ENCODE measurements around the gene LYL1. TPM values are rescaled to one million over a fixed set of nuclear protein-coding genes. Genes with fewer than 3 reads are reported as not detected.
A peak's percentile ranks its signal among the peaks of the same experiment; 100 is the strongest.

LYL1 gene
- total and polyA plus RNA-seq, 2 of the 13 experiments (the other 11 are each of a cell fraction or from before 2014, with no cell fraction given), result 0.75 to 0.92 TPM

- TF ChIP-seq THAP9 (CRISPR knock-in tag; IDR thresholded peaks at IDR 0.05; ENCODE audit: borderline replicate concordance), result peak; percentile 47; the same call in 1 of the 2 replicates
- no peak for TF ChIP-seq MAZ (IDR thresholded peaks at IDR 0.05; ENCODE audit: borderline replicate concordance, low read depth, low read length)
- TF ChIP-seq MAZ (CRISPR knock-in tag; IDR thresholded peaks at IDR 0.05; ENCODE audit: low read depth), result 0 out of 2 replicates have a peak, but pooled peaks have one; percentile 31
- TF ChIP-seq PAX8 (CRISPR knock-in tag; IDR thresholded peaks at IDR 0.05; ENCODE audit: borderline replicate concordance), result no peak
- no peak for TF ChIP-seq NFRKB (IDR thresholded peaks at IDR 0.05)
Observed at GRCh38 chr19:13102666-13103580, at the start of gene LYL1 (continued).

GRCh38 chr19:13151605-13152355, 49.1 kb upstream of the LYL1 start:
- Histone ChIP-seq H4K20me1 (ENCODE audit: insufficient read depth, low read length) (peaks cover 3% of the 10 kb centered on the region; the same call in 1 of the 2 replicates), H3K27me3 (ENCODE audit: control insufficient read depth in 1 of 2, insufficient read depth in 2 of 2, low read length in 2 of 2) (no peaks in the 10 kb centered on the region; a peak in 1 of 5 replicates), H3K27ac (ENCODE audit: extremely low read length, insufficient read depth, low read length) (peak overlapping the region; percentile 95), H3K4me3 (replicated peaks in 1 of 3; ENCODE audit: insufficient read depth in 1 of 3, low read depth in 2 of 3, low read length in 3 of 3) (peak overlapping the region; percentile 92 to 97 (median 96)), H3K36me3 (replicated peaks in 1 of 2; ENCODE audit: control insufficient read depth in 1 of 2, insufficient read depth in 2 of 2, low read length in 2 of 2) (no peaks in the 10 kb centered on the region), H3K9me3 (ENCODE audit: low read length) (no peaks in the 10 kb centered on the region), H3K4me2 (ENCODE audit: low read depth, low read length) (peak overlapping the region; percentile 96), H3K9ac (ENCODE audit: insufficient read depth, low read depth, low read length) (peak overlapping the region; percentile 98), H3K4me1 (ENCODE audit: insufficient read depth, low read length) (peaks cover 41% of the 10 kb centered on the region), H2AFZ (ENCODE audit: low read length) (no peak overlapping the region), H3K79me2 (ENCODE audit: insufficient read depth, low read length) (peaks cover 49% of the 10 kb centered on the region)
- ATAC-seq (peak; percentile 52), DNase-seq (ENCODE audit: low spot score) (peak; percentile 92), FAIRE-seq (no peak)
- BruUV-seq (replicated peaks), result no TSS peak
- intact Hi-C loops (cut with micrococcal nuclease; ENCODE audit: unreplicated experiment) (loop anchor here (1.0 to 5.0 kb wide), 5 partner anchors 11 to 696 kb away; partner anchors contain the start of genes NACC1 and TRMT1), in situ Hi-C loops (cut with HindIII; ENCODE audit: extremely low pct_ligation_motif_present, low pct_unique_long_range_greater_than_20kb) (loop anchor here (5.0 kb wide), 2 partner anchors 34 to 41 kb away; partner anchors contain the start of genes NACC1 and TRMT1)
- ChIA-PET POLR2A (interaction anchor here (1.0 to 2.2 kb wide), 12 partner anchors 14 to 580 kb away, joined by 3 to 108 read pairs (median 5); partner anchors contain the start of gene NACC1), CTCF (ENCODE audit: low intra/inter-chr PET ratio, low total read pairs) (no interaction called here)
- 0% methylated on average over 3 of the region's 71 CpGs for WGBS (ENCODE audit: low lambda C conversion rate)
- TF ChIP-seq JARID2 (CRISPR knock-in tag; IDR thresholded peaks at IDR 0.05; ENCODE audit: insufficient replicate concordance) (peak; percentile 33), KAT2B (IDR thresholded peaks at IDR 0.05; ENCODE audit: borderline replicate concordance, low read depth, low read length) (no peak), ZSCAN9 (CRISPR knock-in tag; IDR thresholded peaks at IDR 0.05; ENCODE audit: borderline replicate concordance) (peak; percentile 66), THAP8 (CRISPR knock-in tag; IDR thresholded peaks at IDR 0.05; ENCODE audit: borderline replicate concordance) (0 out of 2 replicates have a peak, but pooled peaks have one; percentile 51), MTF2 (CRISPR knock-in tag; IDR thresholded peaks at IDR 0.05; ENCODE audit: borderline replicate concordance) (no peak), ZNF33A (CRISPR knock-in tag; IDR thresholded peaks at IDR 0.05; ENCODE audit: borderline replicate concordance) (no peak), RBM39 (IDR thresholded peaks at IDR 0.05; ENCODE audit: low read depth, low read length, poor library complexity, severe bottlenecking) (no peak), BORCS8-MEF2B (CRISPR knock-in tag; IDR thresholded peaks at IDR 0.05) (peak; percentile 10; the same call in 1 of the 2 replicates), ATF4 (CRISPR knock-in tag; IDR thresholded peaks at IDR 0.05) (no peak), SP140L (CRISPR knock-in tag; IDR thresholded peaks at IDR 0.05; ENCODE audit: borderline replicate concordance) (no peak)
